Ishikawa (cell line): ENCODE data around the gene PGAM5.

Experiments
- CREB1 ChIP-seq: IDR thresholded peaks from 2 replicates; pipeline ENCODE4 v1.6.1; 2012; ENCODE audit warnings: low read depth
- EGR1 ChIP-seq: IDR thresholded peaks from 2 replicates; pipeline ENCODE4 v1.6.1; 2012
- EP300 ChIP-seq: IDR thresholded peaks from 2 replicates; pipeline ENCODE4 v1.6.1; 2012; ENCODE audit warnings: borderline replicate concordance
- FOXM1 ChIP-seq: IDR thresholded peaks from 2 replicates; pipeline ENCODE4 v1.6.1; 2012; ENCODE audit warnings: low read depth, borderline replicate concordance
- NFIC ChIP-seq: IDR thresholded peaks from 2 replicates; pipeline ENCODE4 v1.6.1; 2012
- RAD21 ChIP-seq: IDR thresholded peaks from 2 replicates; pipeline ENCODE4 v1.6.1; 2012; ENCODE audit warnings: low read depth
- TAF1 ChIP-seq: IDR thresholded peaks from 2 replicates; pipeline ENCODE4 v1.6.1; 2012; ENCODE audit warnings: low read depth, mild to moderate bottlenecking
- TCF12 ChIP-seq: IDR thresholded peaks from 2 replicates; pipeline ENCODE4 v1.6.1; 2012; ENCODE audit warnings: low read depth
- TEAD4 ChIP-seq: IDR thresholded peaks from 2 replicates; pipeline ENCODE4 v1.6.1; 2012
- USF1 ChIP-seq: IDR thresholded peaks from 2 replicates; pipeline ENCODE4 v1.6.1; 2012
- YY1 ChIP-seq: IDR thresholded peaks from 2 replicates; pipeline ENCODE4 v1.6.1; 2012; ENCODE audit warnings: low read depth
- ZBTB7A ChIP-seq: IDR thresholded peaks from 2 replicates; pipeline ENCODE4 v1.6.1; 2012; ENCODE audit warnings: low read depth
- TF ChIP-seq, protein P1 (sequence below): IDR thresholded peaks from 2 replicates; pipeline ENCODE4 v1.6.1; 2012; ENCODE audit warnings: low read depth, mild to moderate bottlenecking

The PGAM5 gene

DNA sequence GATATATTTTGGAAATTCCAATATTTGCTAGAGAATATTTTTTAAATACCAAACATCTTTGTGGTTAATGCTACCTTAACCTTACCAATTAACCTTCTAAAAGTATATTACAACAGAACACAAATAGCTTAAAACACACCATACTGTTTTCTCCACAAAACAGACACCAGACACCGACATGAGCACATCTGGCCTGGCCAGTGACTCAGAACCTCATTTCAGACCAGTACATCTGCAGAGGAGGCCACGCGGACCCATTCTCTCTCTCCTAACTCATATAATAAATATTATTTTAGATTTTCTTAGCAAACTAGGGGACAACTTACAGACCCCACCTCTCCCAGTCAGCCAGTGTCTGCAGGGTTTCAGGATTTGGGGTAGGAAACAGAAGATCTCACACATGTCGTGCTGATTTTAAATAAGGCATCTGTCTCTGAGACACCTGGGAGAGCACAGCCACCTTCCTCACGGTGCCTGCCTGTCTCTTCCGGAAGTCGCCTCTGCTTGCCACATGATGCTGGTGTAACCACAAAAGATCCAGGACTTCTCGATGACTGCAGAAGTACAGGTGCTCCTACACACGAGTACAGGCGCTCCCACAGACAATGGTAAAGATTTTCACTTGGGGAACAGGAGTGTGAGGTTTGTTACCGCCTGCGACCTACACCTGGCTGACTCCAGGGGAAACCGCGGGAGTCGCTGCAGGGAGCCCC is 60.6 kb downstream of the PGAM5 start:
- no peak for TF ChIP-seq RAD21
- no peak for TF ChIP-seq EGR1
- TF ChIP-seq TCF12, result no peak
- no peak for TF ChIP-seq CREB1
- no peak for TF ChIP-seq TAF1
- no peak for TF ChIP-seq FOXM1
- no peak for TF ChIP-seq USF1
- TF ChIP-seq TEAD4, result no peak
- no peak for TF ChIP-seq EP300
- TF ChIP-seq, protein P1, sequence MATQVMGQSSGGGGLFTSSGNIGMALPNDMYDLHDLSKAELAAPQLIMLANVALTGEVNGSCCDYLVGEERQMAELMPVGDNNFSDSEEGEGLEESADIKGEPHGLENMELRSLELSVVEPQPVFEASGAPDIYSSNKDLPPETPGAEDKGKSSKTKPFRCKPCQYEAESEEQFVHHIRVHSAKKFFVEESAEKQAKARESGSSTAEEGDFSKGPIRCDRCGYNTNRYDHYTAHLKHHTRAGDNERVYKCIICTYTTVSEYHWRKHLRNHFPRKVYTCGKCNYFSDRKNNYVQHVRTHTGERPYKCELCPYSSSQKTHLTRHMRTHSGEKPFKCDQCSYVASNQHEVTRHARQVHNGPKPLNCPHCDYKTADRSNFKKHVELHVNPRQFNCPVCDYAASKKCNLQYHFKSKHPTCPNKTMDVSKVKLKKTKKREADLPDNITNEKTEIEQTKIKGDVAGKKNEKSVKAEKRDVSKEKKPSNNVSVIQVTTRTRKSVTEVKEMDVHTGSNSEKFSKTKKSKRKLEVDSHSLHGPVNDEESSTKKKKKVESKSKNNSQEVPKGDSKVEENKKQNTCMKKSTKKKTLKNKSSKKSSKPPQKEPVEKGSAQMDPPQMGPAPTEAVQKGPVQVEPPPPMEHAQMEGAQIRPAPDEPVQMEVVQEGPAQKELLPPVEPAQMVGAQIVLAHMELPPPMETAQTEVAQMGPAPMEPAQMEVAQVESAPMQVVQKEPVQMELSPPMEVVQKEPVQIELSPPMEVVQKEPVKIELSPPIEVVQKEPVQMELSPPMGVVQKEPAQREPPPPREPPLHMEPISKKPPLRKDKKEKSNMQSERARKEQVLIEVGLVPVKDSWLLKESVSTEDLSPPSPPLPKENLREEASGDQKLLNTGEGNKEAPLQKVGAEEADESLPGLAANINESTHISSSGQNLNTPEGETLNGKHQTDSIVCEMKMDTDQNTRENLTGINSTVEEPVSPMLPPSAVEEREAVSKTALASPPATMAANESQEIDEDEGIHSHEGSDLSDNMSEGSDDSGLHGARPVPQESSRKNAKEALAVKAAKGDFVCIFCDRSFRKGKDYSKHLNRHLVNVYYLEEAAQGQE, result no peak
- no peak for TF ChIP-seq YY1
- TF ChIP-seq ZBTB7A, result no peak
- no peak for TF ChIP-seq NFIC
